Esophagus squamous epithelium (tissue), 4 donors: ENCODE data around the gene PRAMEF5.
"Not testable (repeated sequence)": the region's sequence is repeated elsewhere in the genome, so short reads cannot be mapped to it uniquely, and the experiment has no call there.

ENCODE experiments used
- POLR2A ChIP-seq, 4 donors: fragments of 450-650 bp; IDR thresholded peaks; one replicate each; pipeline ENCODE4 v1.6.1; 2017; ENCODE audit warnings: antibody characterized with exemption in 4 of 4, mild to moderate bottlenecking in 4 of 4, moderate library complexity in 3 of 4
- TF ChIP-seq, protein P1 (sequence below), 6 experiments: fragments of 450-650 bp in 4 of 6; fragments of 200-600 bp in 2 of 6; sonication (generic) in 2 of 6; IDR thresholded peaks; one replicate each; pipeline ENCODE4 v1.5.1; 2016 to 2019; ENCODE audit warnings: antibody characterized with exemption in 6 of 6, mild to moderate bottlenecking in 4 of 6, moderate library complexity in 4 of 6

DNA sequence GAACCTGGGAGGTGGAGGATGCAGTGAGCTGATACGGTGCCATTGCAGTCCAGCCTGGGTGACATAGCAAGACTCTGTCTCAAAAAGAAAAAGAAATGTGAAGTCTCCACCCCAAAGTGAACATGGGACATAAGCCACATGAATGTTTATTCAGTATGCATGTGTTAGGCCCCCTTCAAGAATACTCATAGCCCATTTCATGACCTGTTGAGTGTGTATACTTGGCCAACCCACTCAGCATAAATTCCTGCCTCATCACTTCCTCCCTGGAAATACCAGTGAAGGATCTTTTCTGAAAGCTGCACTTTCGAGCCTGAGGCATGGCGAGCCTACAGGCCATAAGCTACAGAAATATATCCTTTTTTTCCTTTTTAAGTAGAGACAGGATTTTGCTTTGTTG, 34.8 kb upstream of the PRAMEF5 start:
- TF ChIP-seq POLR2A (IDR thresholded peaks at IDR 0.05) = not testable (repeated sequence)
- TF ChIP-seq, protein P1, sequence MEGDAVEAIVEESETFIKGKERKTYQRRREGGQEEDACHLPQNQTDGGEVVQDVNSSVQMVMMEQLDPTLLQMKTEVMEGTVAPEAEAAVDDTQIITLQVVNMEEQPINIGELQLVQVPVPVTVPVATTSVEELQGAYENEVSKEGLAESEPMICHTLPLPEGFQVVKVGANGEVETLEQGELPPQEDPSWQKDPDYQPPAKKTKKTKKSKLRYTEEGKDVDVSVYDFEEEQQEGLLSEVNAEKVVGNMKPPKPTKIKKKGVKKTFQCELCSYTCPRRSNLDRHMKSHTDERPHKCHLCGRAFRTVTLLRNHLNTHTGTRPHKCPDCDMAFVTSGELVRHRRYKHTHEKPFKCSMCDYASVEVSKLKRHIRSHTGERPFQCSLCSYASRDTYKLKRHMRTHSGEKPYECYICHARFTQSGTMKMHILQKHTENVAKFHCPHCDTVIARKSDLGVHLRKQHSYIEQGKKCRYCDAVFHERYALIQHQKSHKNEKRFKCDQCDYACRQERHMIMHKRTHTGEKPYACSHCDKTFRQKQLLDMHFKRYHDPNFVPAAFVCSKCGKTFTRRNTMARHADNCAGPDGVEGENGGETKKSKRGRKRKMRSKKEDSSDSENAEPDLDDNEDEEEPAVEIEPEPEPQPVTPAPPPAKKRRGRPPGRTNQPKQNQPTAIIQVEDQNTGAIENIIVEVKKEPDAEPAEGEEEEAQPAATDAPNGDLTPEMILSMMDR (IDR thresholded peaks at IDR 0.05) = not testable (repeated sequence)
